DMS53 (cell line): ENCODE data around the gene PUSL1.

Experiments used
- DNase-seq: peaks from one replicate; lab custom pipeline; 2025; lab: John Stamatoyannopoulos, UW

Gene PUSL1

DNA sequence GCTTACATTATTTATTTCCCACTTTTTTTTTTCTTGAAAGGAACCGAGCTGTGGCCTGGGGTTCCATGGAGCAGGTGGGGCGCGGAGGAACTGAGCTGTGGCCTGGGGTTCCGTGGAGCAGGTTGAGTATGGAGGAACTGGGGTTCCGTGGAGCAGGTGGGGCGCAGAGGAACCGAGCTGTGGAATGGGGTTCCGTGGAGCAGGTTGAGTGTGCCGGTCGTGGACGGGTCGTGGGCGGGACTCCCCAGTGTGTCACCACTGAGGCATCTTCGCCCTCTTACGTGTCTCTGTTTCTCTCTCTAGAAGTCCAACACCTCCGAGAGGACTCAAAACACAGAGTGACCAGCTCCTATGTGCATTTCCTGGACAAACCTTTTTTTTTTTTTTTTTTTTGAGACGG, 29.4 kb upstream of the PUSL1 start:
- DNase-seq, result no peak

DNA sequence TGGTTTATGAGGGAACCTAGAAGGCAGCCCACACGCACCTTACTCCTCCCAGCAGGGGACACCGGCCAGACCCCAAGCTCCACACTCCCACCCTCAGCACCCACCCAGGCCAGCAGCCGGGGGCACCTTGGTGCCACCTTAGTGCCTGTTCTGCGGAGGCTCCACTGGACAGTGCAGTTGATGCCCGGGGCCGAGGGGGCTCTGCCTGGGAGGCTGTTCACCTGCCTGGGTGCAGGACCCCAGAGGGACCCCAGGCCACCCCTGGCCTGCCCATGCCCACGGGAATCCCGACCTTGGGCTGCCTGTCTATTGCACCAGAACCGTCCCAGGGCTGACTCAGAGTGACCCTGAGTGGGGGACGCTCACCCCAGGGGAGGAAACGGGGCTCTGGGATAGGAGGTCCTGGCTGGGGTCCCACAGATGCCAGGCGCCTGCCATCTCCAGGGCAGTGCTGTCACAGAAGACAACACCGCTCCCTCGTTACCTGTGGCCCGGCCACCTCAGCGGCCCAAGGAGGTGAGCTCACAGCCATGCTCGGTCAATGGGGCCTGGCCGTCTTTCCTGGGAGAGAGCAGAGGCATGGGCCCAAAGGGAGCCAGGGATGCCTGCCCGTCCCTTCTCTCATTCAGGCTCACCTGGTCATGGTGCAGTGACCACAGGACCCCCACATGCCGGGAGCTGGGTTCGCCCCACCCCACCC, 27.5 kb upstream of the PUSL1 start:
- no peak for DNase-seq

DNA sequence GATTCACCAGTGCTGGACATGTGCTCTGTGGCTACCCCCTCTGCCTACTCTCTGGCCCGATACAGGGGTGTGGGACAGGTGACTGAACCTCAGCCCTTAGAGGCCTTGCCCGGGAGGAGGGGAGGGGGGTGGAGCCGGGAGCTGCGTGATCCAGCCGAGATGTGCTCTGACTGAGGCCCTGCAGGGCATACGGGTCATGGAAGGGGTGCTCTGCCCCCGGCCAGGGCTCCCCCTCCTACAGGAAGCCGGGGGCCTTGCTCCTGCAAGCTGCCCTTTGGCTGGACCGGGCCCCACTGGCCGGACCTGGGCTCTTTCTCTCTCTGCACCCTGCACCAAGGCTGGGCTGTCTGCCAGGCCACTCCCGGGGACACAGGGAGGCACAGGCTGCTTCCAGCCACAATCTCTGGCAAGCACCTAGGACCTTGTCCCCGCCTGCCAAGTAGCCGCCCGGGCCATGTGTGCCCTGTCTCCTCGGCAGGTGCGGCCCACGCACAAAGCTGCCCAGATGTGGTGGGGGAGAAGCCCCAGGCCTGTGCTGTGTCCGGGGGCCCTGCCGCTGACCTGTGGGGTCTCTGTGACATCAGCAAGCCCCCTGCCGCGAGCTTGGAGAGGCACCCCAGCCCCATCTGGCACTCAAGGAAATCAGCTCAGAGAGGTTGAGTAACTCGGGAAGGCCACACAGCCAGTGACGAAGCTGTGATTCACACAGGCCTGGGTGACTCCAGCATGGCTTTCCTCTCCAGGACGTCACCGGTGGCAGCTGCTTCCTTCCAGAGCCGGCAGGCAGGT, 26.7 kb upstream of the PUSL1 start:
- peak; percentile 95 for DNase-seq

DNA sequence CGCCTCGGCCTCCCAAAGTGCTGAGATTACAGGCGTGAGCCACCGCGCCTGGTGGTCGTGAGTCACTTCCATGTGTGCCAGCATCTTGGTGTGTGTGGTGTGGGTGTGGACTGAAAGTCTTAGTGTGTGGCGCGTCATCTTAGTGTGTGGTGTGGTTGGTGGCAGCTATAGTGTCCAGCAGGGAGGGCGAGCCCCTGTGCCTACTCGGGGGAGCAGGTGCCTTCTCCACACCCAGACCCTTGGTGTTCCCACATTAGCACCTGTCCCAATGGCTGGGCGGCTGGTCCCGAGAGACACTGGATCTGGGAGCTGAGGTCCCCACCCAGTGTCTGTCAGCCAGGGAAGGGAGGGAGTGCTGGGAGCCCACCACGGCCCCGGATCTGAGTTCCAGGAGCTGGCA, 25.4 kb upstream of the PUSL1 start:
- peak; percentile 26 for DNase-seq

DNA sequence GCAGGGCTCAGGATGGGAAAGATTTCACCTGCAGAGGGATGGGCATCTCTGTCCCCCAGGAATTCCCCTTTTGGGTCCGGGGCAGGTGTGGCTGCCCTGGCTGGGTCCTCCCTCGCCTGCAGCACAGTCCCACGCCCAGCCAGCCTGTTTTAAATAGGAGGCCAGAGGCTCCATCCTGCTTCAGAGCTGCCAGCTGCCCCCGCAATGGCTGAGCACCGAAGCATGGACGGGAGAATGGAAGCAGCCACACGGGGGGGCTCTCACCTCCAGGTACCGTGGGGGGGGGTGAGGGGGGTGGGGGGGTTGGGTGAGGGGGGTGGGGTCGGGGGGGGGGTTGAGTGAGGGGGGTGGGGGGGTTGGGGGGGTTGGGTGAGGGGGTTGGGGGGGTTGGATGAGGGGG, 24.6 kb upstream of the PUSL1 start:
- peak; percentile 71 for DNase-seq

DNA sequence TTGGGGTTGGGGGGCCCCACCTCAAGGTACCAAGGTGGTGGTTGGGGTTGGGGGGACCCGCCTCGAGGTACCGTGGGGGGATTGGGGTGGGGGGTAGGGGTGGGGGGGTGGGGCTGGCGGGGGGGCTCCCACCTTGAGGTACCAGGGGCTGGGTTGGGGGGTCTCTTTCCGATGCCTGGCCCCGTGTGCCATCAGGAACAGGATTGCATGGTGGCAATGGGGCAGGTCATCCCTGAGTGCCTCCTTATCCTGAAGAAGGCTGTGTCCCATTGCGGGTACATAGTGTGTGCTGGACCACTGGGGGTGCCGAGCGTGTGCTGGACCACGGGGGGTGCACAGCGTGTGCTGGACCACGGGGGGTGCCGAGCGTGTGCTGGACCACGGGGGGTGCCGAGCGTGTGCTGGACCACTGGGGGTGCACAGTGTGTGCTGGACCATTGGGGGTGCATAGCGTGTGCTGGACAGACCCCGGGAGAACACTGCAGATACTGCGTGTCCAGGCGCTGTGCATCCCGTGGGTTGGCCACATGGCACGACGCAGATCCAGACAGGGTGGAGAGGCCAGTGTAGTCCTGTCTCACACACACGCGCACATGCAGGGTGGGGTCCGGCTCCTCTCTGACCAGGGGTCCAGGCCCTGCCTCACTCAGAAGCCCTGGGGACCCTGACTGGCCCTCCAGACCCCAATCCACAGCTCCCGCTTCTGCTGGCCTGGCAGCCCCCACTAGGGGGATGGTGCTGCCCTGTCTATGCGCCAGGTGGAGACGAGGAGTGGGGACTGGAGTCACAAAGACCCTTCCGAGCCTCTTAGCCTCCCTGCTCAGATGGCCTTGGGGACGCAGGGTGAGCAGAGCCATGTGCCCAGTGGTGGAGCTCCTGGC, 23.9 kb upstream of the PUSL1 start:
- peak; percentile 24 for DNase-seq

DNA sequence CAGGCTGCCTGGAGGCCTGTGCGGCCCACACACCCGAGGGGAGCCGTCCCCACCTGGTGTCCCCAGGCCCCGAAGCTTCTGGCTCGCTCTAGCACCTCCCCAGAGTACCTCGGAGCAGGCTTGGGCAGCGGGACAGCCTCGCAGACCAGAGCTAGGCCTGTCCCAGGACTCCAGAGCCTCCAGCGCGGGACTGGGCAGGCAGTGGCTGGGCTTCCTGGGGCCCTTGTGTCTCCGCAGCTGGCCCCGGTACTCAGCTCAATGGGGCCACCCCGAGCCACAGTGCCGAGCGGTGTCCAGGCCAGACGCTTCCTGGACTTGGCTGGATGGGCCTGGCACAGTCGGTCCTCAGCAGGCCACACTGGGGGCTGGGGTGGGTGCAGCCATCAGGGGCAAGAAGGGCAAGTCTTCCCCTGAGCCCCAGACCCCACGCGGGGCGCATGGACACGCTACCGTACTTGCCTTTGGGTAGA, 23.3 kb upstream of the PUSL1 start:
- no peak for DNase-seq

DNA sequence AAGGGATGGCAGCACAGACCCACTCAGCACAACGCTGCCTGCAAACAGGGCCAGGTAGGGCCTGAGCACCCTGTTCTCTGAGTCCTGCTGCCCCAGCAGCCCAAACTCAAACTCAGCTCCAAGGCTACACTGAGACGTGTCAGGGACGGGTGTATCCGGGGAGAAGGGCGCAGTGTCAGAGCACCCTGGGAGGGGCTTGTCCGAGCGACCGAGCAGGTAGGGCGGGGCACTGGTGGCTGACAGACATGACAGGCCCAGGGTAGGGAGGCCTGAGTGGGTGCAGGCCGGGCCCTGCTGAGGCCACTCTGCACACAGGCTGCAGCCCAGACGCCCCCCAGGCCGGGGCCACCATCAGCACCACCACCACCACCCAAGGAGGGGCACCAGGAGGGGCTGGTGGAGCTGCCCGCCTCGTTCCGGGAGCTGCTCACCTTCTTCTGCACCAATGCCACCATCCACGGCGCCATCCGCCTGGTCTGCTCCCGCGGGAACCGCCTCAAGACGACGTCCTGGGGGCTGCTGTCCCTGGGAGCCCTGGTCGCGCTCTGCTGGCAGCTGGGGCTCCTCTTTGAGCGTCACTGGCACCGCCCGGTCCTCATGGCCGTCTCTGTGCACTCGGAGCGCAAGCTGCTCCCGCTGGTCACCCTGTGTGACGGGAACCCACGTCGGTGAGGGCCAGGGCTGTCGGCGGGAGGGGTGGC, 22.6 kb upstream of the PUSL1 start:
- DNase-seq, result peak; percentile 48

DNA sequence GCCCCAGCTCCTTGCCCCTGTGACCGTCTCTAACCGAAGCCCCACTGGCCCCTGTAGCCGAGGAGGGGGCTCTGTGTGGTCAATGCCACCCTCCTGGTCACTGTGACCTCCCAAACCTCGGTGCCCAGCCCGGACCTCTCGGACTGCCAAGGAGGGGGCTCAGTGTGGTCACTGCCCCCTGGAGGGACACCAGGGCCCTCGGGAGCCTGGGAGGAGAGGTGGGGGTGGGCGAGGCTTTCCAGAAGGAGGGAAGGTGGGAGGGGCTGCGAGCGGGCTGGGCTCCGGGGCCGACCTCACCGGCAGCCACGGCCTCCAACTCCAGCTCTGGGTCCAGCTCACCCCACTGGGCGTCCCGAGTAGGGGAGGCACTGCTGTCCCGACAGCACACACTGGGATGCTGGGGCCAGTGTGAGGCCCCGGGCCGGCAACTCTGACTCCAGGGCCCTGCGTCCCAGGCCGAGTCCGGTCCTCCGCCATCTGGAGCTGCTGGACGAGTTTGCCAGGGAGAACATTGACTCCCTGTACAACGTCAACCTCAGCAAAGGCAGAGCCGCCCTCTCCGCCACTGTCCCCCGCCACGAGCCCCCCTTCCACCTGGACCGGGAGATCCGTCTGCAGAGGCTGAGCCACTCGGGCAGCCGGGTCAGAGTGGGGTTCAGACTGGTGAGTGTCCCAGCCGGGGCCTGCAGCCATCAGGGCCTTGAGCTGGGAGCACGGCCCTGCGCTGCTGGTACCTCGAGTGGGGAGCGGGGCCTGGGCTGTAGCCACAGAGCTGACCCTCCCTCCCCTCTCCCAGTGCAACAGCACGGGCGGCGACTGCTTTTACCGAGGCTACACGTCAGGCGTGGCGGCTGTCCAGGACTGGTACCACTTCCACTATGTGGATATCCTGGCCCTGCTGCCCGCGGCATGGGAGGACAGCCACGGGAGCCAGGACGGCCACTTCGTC, 21.8 kb upstream of the PUSL1 start:
- DNase-seq, result peak; percentile 53

DNA sequence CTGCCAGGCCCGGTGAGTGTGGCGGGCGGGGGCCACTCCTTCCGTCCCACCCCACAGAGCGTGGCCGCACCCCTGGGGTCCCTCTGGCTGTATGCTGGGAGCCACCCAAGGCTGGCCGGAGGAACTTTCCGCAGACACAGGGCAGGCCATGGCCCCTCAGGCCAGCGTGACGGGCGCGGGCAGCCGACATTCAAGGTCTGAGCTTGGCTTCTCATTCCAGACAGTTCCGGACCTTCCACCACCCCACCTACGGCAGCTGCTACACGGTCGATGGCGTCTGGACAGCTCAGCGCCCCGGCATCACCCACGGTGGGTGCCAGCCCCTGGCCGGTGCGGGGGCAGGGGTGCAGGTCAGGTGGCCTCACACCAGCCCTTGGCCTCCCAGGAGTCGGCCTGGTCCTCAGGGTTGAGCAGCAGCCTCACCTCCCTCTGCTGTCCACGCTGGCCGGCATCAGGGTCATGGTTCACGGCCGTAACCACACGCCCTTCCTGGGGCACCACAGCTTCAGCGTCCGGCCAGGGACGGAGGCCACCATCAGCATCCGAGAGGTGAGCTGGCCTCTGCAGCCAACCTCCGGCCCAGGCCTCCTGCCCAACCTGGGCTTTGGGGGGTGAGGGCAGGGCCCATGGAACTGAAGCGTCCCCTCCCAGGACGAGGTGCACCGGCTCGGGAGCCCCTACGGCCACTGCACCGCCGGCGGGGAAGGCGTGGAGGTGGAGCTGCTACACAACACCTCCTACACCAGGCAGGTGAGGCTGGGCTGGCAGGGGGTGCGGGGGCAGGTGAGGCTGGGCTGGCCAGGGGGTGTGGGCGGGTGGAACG, 20.9 kb upstream of the PUSL1 start:
- DNase-seq, result peak; percentile 68

DNA sequence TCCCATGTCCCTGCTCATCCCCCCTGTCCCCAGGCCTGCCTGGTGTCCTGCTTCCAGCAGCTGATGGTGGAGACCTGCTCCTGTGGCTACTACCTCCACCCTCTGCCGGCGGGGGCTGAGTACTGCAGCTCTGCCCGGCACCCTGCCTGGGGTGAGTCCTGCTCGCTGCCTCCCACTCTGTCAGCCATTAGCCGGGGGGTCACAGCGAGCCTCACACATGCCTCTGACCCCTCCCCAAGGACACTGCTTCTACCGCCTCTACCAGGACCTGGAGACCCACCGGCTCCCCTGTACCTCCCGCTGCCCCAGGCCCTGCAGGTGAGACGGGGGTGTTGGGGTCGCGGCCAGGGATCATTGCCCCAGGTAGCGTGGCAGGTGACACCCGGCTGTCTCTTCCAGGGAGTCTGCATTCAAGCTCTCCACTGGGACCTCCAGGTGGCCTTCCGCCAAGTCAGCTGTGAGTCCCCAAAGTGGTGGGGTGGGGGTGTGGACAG, 18.1 kb upstream of the PUSL1 start:
- DNase-seq, result peak; percentile 88

DNA sequence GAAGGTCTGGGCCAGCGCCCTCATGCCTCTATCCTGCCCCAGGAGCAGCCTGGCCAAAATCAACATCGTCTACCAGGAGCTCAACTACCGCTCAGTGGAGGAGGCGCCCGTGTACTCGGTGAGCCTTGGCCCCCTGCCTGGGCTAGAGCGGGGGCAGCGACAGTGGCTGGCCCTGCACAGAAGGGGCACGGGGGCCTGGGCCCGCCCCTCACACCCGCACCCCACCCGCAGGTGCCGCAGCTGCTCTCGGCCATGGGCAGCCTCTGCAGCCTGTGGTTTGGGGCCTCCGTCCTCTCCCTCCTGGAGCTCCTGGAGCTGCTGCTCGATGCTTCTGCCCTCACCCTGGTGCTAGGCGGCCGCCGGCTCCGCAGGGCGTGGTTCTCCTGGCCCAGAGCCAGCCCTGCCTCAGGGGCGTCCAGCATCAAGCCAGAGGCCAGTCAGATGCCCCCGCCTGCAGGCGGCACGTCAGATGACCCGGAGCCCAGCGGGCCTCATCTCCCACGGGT, 17.3 kb upstream of the PUSL1 start:
- peak; percentile 68 for DNase-seq

DNA sequence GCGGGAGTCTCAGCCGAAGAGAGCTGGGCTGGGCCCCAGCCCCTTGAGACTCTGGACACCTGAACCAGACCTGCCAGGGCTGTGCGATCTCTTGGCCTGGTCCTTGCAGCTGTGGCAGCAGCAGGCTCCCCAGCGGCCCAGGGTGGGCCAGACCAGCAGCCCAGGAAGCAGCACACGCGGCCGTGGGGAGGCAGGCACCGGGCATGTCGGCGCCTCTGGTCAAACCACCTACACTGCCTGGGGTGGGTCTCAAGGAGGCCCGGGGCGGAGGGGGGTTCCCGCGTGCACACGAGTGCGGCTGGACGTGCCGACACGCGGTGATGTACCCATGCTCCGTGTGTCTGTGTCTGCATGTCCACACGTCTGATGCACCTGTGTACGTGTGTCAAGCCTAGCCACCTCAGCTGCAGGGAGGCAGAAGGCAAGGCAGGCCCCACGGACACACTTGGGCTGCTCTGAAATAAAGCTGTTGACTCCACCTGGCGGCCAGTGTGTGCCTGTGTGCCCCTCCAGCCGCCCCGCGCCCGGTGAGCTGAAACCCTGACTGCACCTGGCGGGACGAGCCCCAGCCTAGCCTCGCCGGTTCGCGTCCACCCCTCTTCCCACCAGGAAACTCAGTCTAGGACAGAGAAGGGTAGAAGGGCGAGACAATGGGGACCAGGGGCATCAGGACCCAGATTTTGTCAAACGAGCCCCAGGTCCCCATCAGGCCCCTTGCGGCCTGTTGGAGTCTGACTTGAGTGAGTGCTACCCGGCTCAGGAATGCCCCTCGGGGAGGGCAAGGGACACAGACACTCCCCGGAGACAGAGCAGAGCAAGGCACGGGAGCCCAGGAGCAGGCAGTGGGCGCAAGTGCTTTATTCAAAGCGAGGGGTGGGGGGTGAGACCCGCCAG, 16.6 kb upstream of the PUSL1 start:
- peak; percentile 97 for DNase-seq

DNA sequence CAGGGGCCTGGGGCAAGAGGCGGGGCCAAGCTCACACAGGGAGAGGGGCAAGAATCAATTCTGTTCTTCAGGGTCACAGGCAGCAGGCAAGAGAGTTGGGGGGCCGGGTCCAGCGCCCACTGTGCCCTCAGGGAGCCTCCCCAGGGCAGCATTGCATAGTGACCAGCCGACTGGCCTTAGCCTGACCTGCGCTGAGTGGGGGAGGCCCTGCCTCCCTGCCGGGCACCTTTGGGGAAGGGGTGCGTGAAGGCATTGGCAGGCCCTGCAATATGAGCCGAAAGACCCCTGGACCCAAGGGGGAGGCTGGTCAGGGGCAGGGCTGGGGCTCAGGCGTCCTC, 16.0 kb upstream of the PUSL1 start:
- DNase-seq, result no peak

DNA sequence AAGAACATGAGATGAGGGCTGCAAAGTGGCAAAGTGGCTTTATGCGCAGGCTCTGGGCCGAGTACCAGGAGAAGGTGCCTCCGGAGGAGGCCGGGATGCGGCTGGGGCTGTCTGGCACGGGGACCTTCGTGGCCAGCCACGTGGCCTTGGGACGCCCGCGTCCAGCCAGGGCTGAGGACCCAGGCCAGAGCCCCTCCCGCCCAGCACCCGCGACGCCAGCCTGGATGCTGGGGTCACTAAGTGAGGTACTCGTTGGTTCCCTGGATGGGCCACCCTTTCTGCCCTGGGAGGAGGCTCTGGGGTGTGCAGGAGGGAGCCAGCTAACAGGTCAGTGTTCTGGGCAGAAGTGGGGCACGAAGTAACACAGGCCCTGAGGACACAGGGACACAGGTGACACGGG, 15.5 kb upstream of the PUSL1 start:
- DNase-seq, result no peak

DNA sequence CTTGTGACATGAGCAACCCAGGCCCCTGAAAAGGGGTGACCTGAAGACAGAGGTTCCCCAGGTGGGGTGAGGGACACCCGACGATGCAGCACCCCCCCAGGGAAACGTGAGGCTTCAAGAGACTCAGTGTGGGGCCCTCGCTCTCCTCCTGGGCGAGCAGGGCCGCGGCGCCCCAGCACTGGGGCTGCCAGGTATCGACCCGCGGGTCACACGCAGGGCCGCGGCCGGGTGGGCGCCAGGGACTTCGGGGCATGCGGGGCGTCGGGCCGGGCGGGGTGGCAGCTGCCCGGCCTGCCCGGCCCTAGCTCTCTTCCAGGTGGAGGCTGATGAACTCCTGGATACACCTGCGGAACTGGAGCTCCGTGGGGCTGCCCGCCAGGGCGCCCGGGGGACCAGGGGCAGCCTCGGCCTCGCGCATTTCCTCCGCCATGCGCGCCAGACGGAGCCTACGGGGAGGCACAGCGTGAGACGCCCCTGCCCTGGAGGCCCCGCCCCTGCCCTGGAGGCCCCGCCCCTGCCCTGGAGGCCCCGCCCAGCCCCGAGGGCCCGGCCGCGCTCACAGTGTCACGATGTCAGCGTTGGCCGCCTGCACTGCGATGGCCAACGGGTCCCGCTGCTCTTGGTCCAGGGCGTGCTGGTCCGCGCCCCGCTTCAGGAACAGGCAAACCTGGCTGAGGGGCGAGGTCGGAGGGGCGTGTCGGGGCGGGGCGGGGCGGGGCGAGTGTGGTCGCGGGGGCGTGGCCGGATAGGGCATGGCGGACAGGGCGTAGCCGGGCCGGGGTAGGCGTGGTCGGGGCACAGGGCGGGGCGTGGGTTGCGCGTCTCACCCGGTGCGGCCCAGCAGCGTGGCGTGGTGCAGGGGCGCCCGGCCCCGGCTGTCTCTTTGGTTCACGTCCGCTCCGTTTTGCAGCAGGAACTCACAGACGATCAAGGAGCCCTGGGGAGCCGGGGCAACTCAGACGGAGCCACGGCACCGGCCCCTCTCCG, 14.8 kb upstream of the PUSL1 start:
- DNase-seq, result peak; percentile 57

DNA sequence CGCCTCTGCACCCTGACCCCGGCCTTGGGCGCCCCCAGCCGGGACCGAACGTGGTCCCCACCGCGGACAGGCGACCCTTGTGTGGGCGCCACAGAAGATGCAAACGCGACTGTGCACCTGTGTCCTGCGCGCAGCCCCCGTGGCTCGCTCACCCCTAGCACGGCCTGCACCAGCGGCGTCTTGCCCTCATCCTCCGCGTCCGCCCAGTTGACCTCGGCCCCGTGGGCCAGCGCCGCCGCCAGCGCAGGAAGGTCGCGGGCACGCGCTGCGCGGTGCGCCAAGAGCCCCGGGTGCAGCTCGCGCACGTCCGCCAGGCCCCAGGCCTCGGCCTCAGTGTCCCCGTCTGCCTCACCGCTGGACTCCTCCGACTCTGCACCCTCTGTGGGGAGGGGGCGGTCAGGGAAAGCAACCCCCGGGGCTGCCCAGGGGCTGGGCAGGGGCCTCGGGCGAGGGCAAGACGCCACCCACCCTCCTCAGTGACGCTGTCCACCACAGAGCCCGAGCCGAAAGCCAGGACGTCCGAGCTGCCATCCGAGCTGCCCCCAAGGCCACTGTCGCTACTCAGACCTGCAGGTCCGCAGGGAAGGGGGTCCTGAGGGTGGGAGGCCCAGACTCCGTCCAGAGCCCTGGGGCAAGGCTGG, 14.0 kb upstream of the PUSL1 start:
- no peak for DNase-seq
